BLaER1 treated with 17β-estradiol and CSF1 and Interleukin-3, amounts not matched to agents 10 nM and 100 nM (cell line): ENCODE measurements around the gene DCX.

Source experiments
- H3K27ac ChIP-seq, 11 experiments: shearing (Covaris generic); formaldehyde crosslinking; 2 replicates each; pipeline ENCODE4 v1.8.1; 2022
- H3K27me3 ChIP-seq, 11 experiments: shearing (Covaris generic); formaldehyde crosslinking; 2 replicates each; pipeline ENCODE4 v1.8.1; 2022
- H3K36me3 ChIP-seq, 11 experiments: shearing (Covaris generic); formaldehyde crosslinking; 2 replicates each; pipeline ENCODE4 v1.8.1; 2022
- H3K4me1 ChIP-seq, 10 experiments: shearing (Covaris generic); formaldehyde crosslinking; 2 replicates each; pipeline ENCODE4 v1.8.1; 2022
- H3K4me2 ChIP-seq, 11 experiments: shearing (Covaris generic); formaldehyde crosslinking; 2 replicates each; pipeline ENCODE4 v1.8.1; 2022
- H3K4me3 ChIP-seq, 10 experiments: shearing (Covaris generic); formaldehyde crosslinking; 2 replicates each; pipeline ENCODE4 v1.8.1; 2022
- H3K9ac ChIP-seq, 11 experiments: shearing (Covaris generic); formaldehyde crosslinking; 2 replicates each; pipeline ENCODE4 v1.8.1; 2022
- H3K9me3 ChIP-seq, 11 experiments: shearing (Covaris generic); formaldehyde crosslinking; replicated peaks in 1 of 11; 2 replicates each; pipeline ENCODE4 v1.8.1; 2022
- H4K20me1 ChIP-seq, 11 experiments: shearing (Covaris generic); formaldehyde crosslinking; 2 replicates each; pipeline ENCODE4 v1.8.1; 2022
- Cebpa-rat ChIP-seq, 11 experiments: shearing (Covaris generic); IDR thresholded peaks; 2 replicates each; pipeline ENCODE4 v1.8.1; 2022

Gene DCX

DNA sequence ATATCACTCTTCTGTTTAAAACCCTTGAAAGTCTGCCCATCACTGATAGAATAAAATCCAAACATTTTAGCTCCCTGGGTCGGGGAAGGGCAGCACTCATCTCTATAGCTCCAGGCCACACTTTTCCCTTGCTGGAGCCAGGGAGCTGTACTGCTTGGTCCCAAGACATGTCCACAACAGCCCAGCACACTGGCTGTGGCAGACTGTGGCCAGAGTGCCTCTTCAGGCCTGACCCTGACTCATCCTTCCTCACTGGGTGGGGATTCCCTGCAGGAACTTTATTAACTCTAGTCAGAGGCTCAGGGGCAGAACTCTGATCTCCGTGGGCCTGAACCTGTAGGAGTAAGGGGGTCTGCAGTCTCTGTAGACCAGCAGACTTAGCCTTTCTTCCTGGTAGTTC is 71.9 kb downstream of the DCX start:
- Histone ChIP-seq H3K9ac (no peak overlapping the region), H3K36me3 (no peaks in the 10 kb centered on the region), H3K27me3 (peaks cover 60 to 98% (median 97%) of the 10 kb centered on the region in 11 experiments), H3K4me1 (no peaks in the 10 kb centered on the region; a peak in 1 of 20 replicates), H3K9me3 (no peaks in the 10 kb centered on the region; a peak in 1 of 22 replicates), H3K27ac (no peak overlapping the region), H3K4me3 (no peak overlapping the region), H4K20me1 (peaks cover 0 to 4% (median 0%) of the 10 kb centered on the region in 11 experiments; a peak in 2 of 22 replicates), H3K4me2 (peak overlapping the region in 1 of 11 experiments; percentile 15; a peak in 1 of 22 replicates)
- no peak for TF ChIP-seq Cebpa-rat (IDR thresholded peaks at IDR 0.05)

DNA sequence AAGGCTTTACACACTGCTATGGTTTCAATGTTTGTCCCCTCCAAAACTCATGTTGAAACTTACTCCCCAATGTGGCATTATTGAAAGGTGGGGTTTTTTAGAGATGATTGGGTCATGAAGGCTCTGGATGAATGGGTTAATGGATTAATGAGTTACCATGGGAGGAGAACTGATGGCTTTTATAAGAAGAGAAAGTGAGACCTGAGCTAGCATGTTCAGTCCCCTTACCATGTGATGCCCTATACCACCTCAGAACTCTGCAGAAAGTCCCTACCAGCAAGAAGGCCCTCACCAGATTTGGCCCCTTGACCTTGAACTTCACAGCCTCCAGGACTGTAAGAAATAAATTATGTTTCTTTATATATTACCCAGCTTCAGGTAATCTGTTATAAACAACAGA is 72.8 kb downstream of the DCX start:
- Histone ChIP-seq H3K9ac (no peak overlapping the region), H3K4me3 (no peak overlapping the region), H3K9me3 (no peaks in the 10 kb centered on the region), H3K27ac (no peak overlapping the region), H3K27me3 (peaks cover 66 to 98% (median 97%) of the 10 kb centered on the region in 11 experiments), H3K4me1 (no peaks in the 10 kb centered on the region; a peak in 1 of 20 replicates), H3K4me2 (no peak overlapping the region), H4K20me1 (peaks cover 0 to 4% (median 0%) of the 10 kb centered on the region in 11 experiments; a peak in 2 of 22 replicates), H3K36me3 (no peaks in the 10 kb centered on the region)
- TF ChIP-seq Cebpa-rat (IDR thresholded peaks at IDR 0.05): no peak

DNA sequence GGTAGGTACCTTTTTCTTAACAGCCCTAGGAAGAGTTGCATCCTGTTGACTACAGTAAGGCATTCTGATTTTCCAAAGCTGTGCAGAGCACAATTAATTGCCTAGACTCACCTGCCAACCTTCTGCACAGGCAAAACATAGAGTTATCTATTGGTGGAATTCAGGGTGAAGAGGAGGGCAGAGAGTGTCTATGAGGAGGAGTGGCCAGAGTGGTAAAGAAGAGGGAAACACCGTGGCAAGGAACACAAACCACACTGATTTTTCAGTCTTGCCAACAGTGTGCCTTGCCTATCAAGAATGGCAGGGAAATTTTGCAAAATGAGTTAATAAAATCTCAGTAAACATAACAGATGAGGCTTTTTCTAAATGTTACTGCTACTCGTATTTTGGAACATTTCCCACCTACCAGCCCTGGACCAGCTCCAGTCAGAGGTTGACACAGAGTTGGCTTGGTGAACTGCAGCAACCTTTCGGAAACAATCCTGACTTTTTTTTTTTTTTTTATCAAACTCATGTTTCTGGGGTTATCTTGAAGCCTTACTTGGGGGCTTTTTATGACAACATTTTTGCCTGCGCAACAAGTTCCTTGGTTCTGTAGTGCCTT is 73.8 kb downstream of the DCX start:
- peaks cover 66 to 98% (median 97%) of the 10 kb centered on the region in 11 experiments for H3K27me3 ChIP-seq
- no peak overlapping the region for H3K9ac ChIP-seq
- H3K4me2 ChIP-seq: no peak overlapping the region
- no peaks in the 10 kb centered on the region for H3K9me3 ChIP-seq
- no peaks in the 10 kb centered on the region for H3K36me3 ChIP-seq
- no peaks in the 10 kb centered on the region; a peak in 1 of 20 replicates for H3K4me1 ChIP-seq
- H4K20me1 ChIP-seq: peaks cover 0 to 4% (median 0%) of the 10 kb centered on the region in 11 experiments; a peak in 2 of 22 replicates
- no peak for TF ChIP-seq Cebpa-rat (IDR thresholded peaks at IDR 0.05)
- no peak overlapping the region for H3K4me3 ChIP-seq
- H3K27ac ChIP-seq: no peak overlapping the region

DNA sequence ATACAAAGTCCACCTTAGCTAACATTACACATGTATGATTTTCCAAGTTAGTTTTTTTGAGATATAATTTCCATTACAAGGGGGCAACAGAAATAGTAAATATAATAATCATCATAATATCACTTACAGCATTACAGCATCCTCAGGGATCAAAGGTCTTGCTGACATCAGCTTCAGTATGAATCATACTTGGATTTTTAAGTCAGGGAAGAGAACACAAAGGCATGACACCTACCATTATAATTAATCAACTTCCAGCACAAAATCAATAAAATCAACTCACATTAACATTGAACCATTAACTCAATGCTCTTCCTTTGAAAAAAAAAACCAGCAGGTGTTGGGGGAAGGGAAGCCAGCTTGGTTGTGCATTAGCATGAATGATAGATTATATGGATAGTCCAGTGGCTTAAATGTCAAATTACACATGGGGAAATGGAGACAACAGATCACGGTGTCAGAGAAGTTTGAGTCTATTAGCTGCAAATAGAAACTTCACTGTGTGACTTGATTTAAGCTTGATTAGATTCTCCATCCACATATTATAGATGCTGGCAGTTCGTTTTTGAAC is 74.8 kb downstream of the DCX start:
- no peak for TF ChIP-seq Cebpa-rat (IDR thresholded peaks at IDR 0.05)
- H3K4me1 ChIP-seq: no peaks in the 10 kb centered on the region; a peak in 1 of 20 replicates
- H3K4me2 ChIP-seq: no peak overlapping the region
- H3K9ac ChIP-seq: no peak overlapping the region
- peaks cover 0 to 4% (median 0%) of the 10 kb centered on the region in 11 experiments; a peak in 2 of 22 replicates for H4K20me1 ChIP-seq
- no peak overlapping the region for H3K27ac ChIP-seq
- H3K36me3 ChIP-seq: no peaks in the 10 kb centered on the region
- H3K4me3 ChIP-seq: no peak overlapping the region
- peaks cover 76 to 99% (median 99%) of the 10 kb centered on the region in 11 experiments for H3K27me3 ChIP-seq
- no peaks in the 10 kb centered on the region for H3K9me3 ChIP-seq

DNA sequence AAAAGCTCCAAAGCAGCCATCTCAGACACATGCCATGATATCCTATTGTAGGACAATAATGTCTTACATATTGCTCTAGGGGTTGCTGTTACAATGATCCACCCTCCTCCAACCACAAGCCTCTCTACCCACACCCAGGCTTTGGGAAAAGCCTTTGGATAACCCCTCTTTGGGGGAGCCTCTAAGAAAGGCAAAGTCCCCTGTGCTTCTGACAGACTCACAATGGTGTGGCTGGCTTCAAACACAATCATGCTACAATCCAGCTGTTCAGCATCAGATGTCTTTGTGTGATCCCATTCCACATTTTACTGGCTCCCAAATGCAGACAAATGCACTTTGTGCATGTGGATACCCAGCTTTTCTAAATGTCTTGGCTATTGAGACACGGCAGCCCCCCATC is 75.9 kb downstream of the DCX start:
- no peak overlapping the region for H3K4me2 ChIP-seq

DNA sequence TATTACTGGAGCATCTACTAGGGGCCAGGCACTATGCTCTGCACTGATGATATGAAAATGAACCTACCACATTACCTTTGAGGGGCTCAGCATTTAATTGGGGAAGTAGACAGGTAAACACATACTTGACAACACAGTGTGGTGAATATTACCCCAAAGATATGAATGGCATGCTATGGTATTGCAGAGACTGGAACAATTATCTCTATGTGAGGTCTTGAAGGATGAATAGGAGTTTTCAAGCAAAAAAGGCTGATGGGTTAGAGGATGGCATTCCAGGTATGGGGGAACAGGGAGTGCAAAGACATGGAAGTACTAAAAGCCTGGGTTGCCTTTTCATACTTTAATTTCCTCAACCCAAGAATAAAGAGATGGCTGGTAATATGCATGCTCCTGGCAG is 82.6 kb downstream of the DCX start:
- H3K4me3 ChIP-seq: no peak overlapping the region
- TF ChIP-seq Cebpa-rat (IDR thresholded peaks at IDR 0.05): no peak
- peaks cover 80 to 100% (median 98%) of the 10 kb centered on the region in 11 experiments for H3K27me3 ChIP-seq
- no peak overlapping the region for H3K4me2 ChIP-seq
- H3K4me1 ChIP-seq: no peaks in the 10 kb centered on the region
- peaks cover 0 to 5% (median 0%) of the 10 kb centered on the region in 11 experiments; a peak in 2 of 22 replicates for H3K9me3 ChIP-seq
- H3K9ac ChIP-seq: no peak overlapping the region
- H4K20me1 ChIP-seq: peaks cover 0 to 3% (median 0%) of the 10 kb centered on the region in 11 experiments; a peak in 2 of 22 replicates
- no peaks in the 10 kb centered on the region for H3K36me3 ChIP-seq
- no peak overlapping the region for H3K27ac ChIP-seq

More for the DNA sequence above, 75.9 kb downstream of the DCX start:
- Histone ChIP-seq H3K9me3 (no peaks in the 10 kb centered on the region), H4K20me1 (peaks cover 0 to 4% (median 0%) of the 10 kb centered on the region in 11 experiments; a peak in 2 of 22 replicates), H3K9ac (no peak overlapping the region), H3K4me3 (no peak overlapping the region), H3K27me3 (peaks cover 77 to 100% (median 100%) of the 10 kb centered on the region in 11 experiments), H3K27ac (no peak overlapping the region), H3K4me1 (no peaks in the 10 kb centered on the region; a peak in 1 of 20 replicates), H3K36me3 (no peaks in the 10 kb centered on the region)
- no peak for TF ChIP-seq Cebpa-rat (IDR thresholded peaks at IDR 0.05)

DNA sequence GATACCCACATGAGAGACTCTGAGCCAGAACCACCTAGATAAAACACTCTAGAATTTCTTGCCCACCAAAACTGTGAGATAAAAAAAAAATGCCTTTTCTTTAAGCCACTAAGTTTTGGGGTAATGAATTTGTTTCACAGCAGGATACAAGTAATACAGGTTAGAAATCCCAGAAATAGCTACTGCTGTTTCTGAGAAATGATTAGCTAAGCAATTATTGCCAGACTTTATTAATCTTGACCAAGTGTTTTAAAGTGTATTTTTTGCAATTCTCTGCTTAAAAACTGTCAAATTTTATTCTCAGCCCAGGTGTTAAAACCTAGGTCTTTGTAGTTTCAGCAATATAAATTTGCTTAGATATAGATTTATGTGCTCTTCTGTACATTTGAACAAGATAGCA is 83.1 kb downstream of the DCX start:
- no peak for TF ChIP-seq Cebpa-rat (IDR thresholded peaks at IDR 0.05)
- Histone ChIP-seq H3K9me3 (peaks cover 0 to 5% (median 0%) of the 10 kb centered on the region in 11 experiments; a peak in 2 of 22 replicates), H3K4me1 (no peaks in the 10 kb centered on the region), H4K20me1 (peaks cover 0 to 3% (median 0%) of the 10 kb centered on the region in 11 experiments; a peak in 2 of 22 replicates), H3K9ac (no peak overlapping the region), H3K27ac (no peak overlapping the region), H3K4me3 (no peak overlapping the region), H3K4me2 (no peak overlapping the region), H3K36me3 (no peaks in the 10 kb centered on the region), H3K27me3 (peaks cover 80 to 100% (median 98%) of the 10 kb centered on the region in 11 experiments)

DNA sequence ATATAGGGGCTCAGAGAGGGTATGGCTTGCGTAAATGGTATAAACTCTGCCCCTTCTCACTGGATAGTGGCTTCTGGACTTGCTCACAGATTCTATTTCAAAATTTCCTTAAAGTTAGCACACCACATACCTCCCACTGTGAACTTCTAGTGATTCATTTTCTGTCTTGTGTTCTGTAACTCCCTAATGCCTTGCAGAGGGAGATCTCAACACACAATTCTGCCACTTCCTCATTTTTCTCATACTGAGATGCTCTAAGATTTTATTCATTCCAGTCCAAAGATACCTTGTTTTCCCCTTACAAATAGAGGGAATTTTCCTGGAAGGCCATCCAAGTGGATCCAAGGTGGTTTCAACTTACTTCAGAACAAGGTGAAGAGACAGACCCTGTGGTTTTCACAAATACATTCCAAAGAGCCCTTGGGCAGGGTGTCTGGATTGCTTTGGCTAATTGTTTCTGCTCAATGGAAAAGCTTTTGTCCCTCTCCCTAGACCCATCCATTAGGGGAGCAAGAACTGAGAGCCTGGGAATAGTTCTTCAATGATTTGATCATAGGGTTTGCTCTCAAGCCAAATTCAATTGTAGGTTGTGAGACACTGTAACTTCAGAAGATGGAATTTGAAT is 89.6 kb downstream of the DCX start:
- Histone ChIP-seq H3K4me3 (no peak overlapping the region), H3K9ac (no peak overlapping the region), H3K36me3 (no peaks in the 10 kb centered on the region), H3K9me3 (no peaks in the 10 kb centered on the region; a peak in 1 of 22 replicates), H3K4me1 (no peaks in the 10 kb centered on the region), H3K4me2 (no peak overlapping the region), H3K27ac (no peak overlapping the region), H3K27me3 (peaks cover 72 to 93% (median 89%) of the 10 kb centered on the region in 11 experiments), H4K20me1 (peaks cover 0 to 3% (median 0%) of the 10 kb centered on the region in 11 experiments; a peak in 4 of 22 replicates)
- no peak for TF ChIP-seq Cebpa-rat (IDR thresholded peaks at IDR 0.05)

DNA sequence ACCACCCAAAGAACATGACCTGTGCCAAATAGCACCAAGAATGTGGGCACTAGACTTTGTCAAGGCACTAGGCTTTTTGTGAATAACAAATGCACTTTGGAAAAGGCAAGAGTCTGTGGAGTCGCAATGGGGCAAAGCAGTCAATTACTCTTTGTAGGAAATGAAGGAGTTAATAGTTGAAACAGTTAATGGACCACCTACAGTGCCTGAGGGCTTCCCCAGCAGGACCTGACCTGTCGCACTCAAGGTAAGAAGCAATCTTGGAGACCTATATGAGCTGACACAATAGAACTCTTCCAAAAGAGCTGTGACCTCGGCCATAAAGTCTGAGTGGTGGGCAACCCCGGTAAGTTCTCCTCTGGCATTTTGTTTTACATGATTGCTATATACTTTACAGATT is 92.5 kb downstream of the DCX start:
- H3K27ac ChIP-seq: no peak overlapping the region
- no peak overlapping the region for H3K4me2 ChIP-seq
- TF ChIP-seq Cebpa-rat (IDR thresholded peaks at IDR 0.05): no peak
- H3K36me3 ChIP-seq: no peaks in the 10 kb centered on the region
- peaks cover 0 to 6% (median 0%) of the 10 kb centered on the region in 11 experiments; a peak in 4 of 22 replicates for H3K9me3 ChIP-seq
- no peak overlapping the region for H3K4me3 ChIP-seq
- no peaks in the 10 kb centered on the region; a peak in 3 of 22 replicates for H4K20me1 ChIP-seq
- no peaks in the 10 kb centered on the region for H3K4me1 ChIP-seq
- H3K27me3 ChIP-seq: peaks cover 47 to 74% (median 65%) of the 10 kb centered on the region in 11 experiments
- H3K9ac ChIP-seq: no peak overlapping the region
